HEK293T (cell line): Measurements from ENCODE around the gene TMEM131.

Experiments
- BHLHE40 ChIP-seq: fragments of 450-650 bp; IDR thresholded peaks from 2 replicates; pipeline ENCODE4 v1.6.1; 2016; ENCODE audit warnings: mild to moderate bottlenecking, moderate library complexity, borderline replicate concordance
- HDGF ChIP-seq: fragments of 450-650 bp; IDR thresholded peaks from 2 replicates; pipeline ENCODE4 v1.6.1; 2017; ENCODE audit warnings: antibody characterized with exemption, borderline replicate concordance
- TARDBP ChIP-seq: fragments of 450-650 bp; IDR thresholded peaks from 2 replicates; pipeline ENCODE4 v1.6.1; 2016

DNA sequence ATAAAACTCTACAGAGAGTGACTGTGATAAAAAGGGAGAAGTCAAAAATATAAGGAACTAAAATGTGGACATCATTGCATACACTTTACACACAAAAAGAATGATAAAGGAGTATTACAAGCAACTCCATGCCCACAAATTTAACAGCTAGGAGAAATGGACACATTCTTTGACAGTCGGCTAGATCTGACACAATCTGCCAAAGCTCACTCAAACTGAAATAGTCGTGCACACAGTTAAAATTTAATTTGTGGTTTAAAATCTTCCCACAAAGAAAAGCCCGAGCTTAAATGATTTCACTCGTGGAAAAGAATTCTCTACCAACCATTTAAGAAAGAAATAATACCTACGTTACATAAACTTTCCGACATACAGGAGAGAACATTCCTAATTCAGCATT is 149.9 kb downstream of the TMEM131 start:
- TF ChIP-seq HDGF (no peak), BHLHE40 (no peak), TARDBP (no peak)
